Upper lobe of right lung (tissue), 1 donor: ENCODE data around the gene RPA1. TPM values are rescaled to one million over a fixed set of nuclear protein-coding genes. Genes with fewer than 3 reads are reported as not detected.
"Not testable (repeated sequence)": the region's sequence is repeated elsewhere in the genome, so short reads cannot be mapped to it uniquely, and the experiment has no call there.

Source experiments
- ATAC-seq: fragments of 200-7000 bp; cut with Tn5 transposase; one replicate; pipeline ENCODE4 v1.9.1; 2020; ENCODE audit warnings: mild to moderate bottlenecking, moderate library complexity
- DNase-seq: peaks from one replicate; pipeline ENCODE4 v3.0.0-alpha.2; 2020
- H3K27ac ChIP-seq: fragments of 200-600 bp; one replicate; pipeline ENCODE4 v1.8.0; 2022
- H3K27me3 ChIP-seq: fragments of 200-600 bp; one replicate; pipeline ENCODE4 v1.8.0; 2022; ENCODE audit warnings: mild to moderate bottlenecking
- H3K36me3 ChIP-seq: fragments of 200-600 bp; one replicate; pipeline ENCODE4 v1.8.0; 2022
- H3K4me1 ChIP-seq: fragments of 200-600 bp; one replicate; pipeline ENCODE4 v1.8.0; 2022
- H3K4me3 ChIP-seq: fragments of 200-600 bp; one replicate; pipeline ENCODE4 v1.8.0; 2022; ENCODE audit warnings: mild to moderate bottlenecking
- H3K9me3 ChIP-seq: fragments of 200-600 bp; one replicate; pipeline ENCODE4 v1.8.0; 2022
- intact Hi-C: fragments of 100-400 bp; cut with DNase I; formaldehyde crosslinking; loops from one replicate; pipeline ENCODE4 v1.11.0; 2022
- total RNA-seq: library from RNA; stranded (reverse); fragmentation: NEBNext Ultra II Directional; extraction: Animal tissue kit (Norgen Biotek cat#: 25700); gene quantifications from one replicate; pipeline ENCODE4 v1.2.1, GENCODE V29; 2021
- TF ChIP-seq, protein P1 (sequence below): fragments of 200-600 bp; IDR thresholded peaks from one replicate; pipeline ENCODE4 v1.8.0; 2022; ENCODE audit warnings: antibody characterized with exemption
- donor health status: DM: no; HTN: yes; CAD: no; lungs with severe emphysema.

RPA1 gene
- total RNA-seq, 1 donor from 2014 or later: 56.7 TPM

DNA sequence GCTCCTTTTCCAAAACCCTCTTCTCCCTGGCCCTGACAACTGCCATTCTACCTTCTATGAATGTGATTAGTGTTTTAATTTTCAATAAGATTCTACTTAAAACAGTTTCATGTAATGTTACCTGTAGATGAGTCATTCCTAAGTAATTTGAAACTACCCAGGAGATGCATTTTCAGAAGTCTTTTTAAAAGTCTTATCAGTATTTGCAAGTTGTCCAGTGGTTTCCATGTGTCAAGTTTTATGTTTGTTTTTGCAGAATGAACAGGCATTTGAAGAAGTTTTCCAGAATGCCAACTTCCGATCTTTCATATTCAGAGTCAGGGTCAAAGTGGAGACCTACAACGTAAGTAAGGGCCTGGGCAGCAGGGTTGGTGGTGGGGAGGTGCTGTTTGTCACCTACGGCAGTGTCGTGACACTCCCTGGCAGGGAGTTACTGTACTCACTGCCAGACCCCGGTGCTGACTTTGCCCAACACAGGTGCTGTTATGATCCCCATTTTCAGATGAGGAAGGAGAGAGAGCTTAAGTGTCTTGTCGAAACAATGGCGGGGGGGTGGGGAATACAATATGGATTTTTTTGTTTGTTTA is 65.0 kb downstream of the RPA1 start:
- H3K4me3 ChIP-seq: no peak overlapping the region
- H3K4me1 ChIP-seq: no peaks in the 10 kb centered on the region
- peak; percentile 71 for DNase-seq
- H3K27me3 ChIP-seq: no peaks in the 10 kb centered on the region
- H3K9me3 ChIP-seq: no peaks in the 10 kb centered on the region
- H3K27ac ChIP-seq: no peak overlapping the region
- TF ChIP-seq, protein P1, sequence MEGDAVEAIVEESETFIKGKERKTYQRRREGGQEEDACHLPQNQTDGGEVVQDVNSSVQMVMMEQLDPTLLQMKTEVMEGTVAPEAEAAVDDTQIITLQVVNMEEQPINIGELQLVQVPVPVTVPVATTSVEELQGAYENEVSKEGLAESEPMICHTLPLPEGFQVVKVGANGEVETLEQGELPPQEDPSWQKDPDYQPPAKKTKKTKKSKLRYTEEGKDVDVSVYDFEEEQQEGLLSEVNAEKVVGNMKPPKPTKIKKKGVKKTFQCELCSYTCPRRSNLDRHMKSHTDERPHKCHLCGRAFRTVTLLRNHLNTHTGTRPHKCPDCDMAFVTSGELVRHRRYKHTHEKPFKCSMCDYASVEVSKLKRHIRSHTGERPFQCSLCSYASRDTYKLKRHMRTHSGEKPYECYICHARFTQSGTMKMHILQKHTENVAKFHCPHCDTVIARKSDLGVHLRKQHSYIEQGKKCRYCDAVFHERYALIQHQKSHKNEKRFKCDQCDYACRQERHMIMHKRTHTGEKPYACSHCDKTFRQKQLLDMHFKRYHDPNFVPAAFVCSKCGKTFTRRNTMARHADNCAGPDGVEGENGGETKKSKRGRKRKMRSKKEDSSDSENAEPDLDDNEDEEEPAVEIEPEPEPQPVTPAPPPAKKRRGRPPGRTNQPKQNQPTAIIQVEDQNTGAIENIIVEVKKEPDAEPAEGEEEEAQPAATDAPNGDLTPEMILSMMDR: no peak
- ATAC-seq: peak; percentile 93
- intact Hi-C loops: no loop called here
- H3K36me3 ChIP-seq: peaks cover 89% of the 10 kb centered on the region

DNA sequence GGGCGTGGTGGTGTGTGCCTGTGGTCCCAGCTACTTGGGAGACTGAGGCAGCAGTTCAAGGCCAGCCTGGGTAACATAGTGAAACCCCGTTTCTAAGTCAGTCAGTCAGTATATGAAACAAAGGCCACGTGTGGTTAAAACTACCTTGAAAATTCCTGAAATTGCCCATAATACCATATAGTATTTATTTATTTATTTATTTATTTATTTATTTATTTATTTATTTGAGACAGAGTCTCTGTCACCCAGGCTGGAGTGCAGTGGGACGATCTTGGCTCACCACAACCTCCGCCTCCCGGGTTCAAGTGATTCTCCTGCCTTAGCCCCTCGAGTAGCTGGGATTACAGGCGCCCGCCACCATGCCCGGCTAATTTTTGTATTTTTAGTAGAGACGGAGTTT is 65.7 kb downstream of the RPA1 start:
- H3K4me3 ChIP-seq, H3K27me3 ChIP-seq, ATAC-seq, H3K27ac ChIP-seq, H3K4me1 ChIP-seq, H3K9me3 ChIP-seq, intact Hi-C loops: not testable (repeated sequence)
- peak; percentile 32 for DNase-seq
- H3K36me3 ChIP-seq: peaks cover 83% of the 10 kb centered on the region

DNA sequence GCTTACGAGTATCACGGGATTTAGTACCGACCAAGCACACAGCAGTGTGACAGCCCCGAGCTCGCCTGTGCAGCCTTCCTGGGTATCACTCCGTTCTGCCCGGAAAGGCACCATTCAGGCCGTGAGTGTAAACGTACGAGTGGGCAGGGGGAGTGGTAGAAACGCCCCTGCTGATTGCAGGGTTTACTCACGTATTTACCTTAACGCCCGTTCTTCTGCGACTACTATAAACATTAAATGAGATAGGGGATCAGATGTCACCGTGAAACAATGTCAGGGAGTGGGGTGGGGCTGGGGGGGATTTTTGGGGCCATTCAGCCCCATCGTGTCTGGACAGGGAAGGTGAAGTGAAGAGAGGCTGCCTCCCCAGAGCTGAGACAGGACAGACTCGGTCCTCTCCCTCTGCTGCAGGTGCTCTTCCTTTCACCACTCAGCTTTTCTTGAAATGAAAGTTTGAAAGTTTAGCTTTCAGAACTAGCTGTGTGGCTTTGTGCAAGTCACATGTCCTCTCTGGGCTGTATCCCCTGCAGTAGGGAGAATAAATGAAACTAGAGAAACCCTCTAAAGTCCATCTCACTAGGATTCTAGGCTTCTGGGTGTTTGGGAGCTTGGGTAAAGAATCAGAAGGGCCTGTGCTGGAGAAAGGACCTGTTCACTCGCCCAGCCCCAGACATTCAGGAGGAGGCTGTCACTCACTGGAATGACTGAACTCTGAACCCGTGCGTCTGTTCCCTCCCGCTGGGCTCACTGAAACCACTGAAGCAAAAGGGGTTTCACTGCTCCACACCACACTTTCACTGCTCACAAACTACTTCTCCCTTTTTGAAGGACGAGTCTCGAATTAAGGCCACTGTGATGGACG is 66.7 kb downstream of the RPA1 start:
- intact Hi-C loops: no loop called here
- Histone ChIP-seq H3K27me3 (no peaks in the 10 kb centered on the region), H3K4me3 (no peak overlapping the region), H3K4me1 (no peaks in the 10 kb centered on the region), H3K36me3 (peaks cover 73% of the 10 kb centered on the region), H3K27ac (no peak overlapping the region), H3K9me3 (no peaks in the 10 kb centered on the region)
- peak; percentile 49 for DNase-seq
- TF ChIP-seq, protein P1: no peak
- ATAC-seq: no peak

DNA sequence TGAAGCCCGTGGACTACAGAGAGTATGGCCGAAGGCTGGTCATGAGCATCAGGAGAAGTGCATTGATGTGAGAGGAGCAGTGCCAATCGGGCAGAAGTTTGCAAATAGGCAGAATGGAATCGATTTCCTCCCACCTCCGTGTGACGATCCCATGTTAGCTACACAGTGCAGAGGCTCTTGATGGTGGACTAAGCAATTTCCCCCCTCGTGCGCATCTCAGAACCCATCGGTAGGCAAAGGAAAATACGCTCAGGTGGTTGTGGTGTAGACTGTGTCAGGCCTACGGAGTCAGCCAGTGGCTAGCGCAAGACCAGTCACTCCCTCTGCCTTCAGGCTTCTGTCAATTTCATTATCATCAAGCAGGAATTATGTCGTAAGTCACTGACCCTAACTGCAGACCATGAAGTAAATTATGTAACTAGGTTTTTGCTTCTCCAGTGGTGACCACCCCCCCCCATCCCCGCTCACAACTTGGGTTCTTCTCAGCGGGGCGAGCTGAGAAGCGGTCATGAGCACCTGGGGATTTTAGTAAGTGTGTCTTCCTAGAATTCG is 67.4 kb downstream of the RPA1 start:
- Histone ChIP-seq H3K27ac (no peak overlapping the region), H3K4me1 (no peaks in the 10 kb centered on the region), H3K4me3 (no peak overlapping the region), H3K9me3 (no peaks in the 10 kb centered on the region), H3K27me3 (no peaks in the 10 kb centered on the region), H3K36me3 (peaks cover 66% of the 10 kb centered on the region)
- DNase-seq (no peak), ATAC-seq (no peak)
- TF ChIP-seq, protein P1: no peak
- intact Hi-C loops: no loop called here

DNA sequence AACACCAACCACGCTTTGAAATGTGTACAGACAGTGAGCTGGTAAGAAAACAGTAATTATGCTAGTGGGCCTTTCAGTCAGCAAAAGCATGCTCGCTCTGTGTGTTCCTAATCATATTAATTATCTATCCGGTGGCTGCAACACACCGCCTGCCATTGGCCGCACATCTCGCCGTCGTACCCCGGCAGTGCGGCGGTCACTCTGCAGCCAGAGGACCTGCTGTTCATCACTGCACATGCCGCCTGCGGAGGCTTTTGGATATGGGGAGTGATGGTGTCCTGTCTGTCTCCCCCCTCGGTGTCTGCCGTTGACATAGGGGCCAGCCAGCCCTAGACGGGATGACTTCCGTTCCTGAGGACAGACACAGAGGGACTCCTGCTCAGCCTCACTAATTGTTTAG is 68.5 kb downstream of the RPA1 start:
- Histone ChIP-seq H3K9me3 (no peaks in the 10 kb centered on the region), H3K4me3 (no peak overlapping the region), H3K27ac (no peak overlapping the region), H3K4me1 (no peaks in the 10 kb centered on the region), H3K27me3 (no peaks in the 10 kb centered on the region), H3K36me3 (peaks cover 55% of the 10 kb centered on the region)
- DNase-seq (no peak), ATAC-seq (no peak)
- TF ChIP-seq, protein P1: no peak
- intact Hi-C loops: no loop called here

DNA sequence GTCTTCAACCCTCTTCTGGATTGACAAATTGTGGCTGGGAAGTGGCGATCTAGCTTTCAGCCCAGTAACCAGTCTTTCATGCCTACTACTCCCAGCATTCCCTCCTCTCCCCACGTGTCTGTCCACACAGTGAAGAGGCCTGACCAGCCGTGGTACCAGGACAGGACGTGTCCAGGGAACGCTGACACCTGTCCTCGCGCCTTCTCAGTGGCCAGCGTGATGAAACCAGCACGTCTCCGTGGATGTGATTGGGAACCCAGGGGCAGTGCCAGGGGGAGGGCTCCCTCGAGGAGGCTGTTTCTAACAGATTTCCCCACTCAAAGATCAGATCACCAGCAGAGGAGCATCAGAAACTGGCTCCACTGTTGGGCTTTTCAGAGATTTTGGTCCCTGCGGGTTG is 69.1 kb downstream of the RPA1 start:
- H3K27me3 ChIP-seq: no peaks in the 10 kb centered on the region
- no peak for DNase-seq
- H3K4me1 ChIP-seq: no peaks in the 10 kb centered on the region
- H3K4me3 ChIP-seq: no peak overlapping the region
- H3K27ac ChIP-seq: no peak overlapping the region
- TF ChIP-seq, protein P1: no peak
- H3K9me3 ChIP-seq: no peaks in the 10 kb centered on the region
- intact Hi-C loops: no loop called here
- H3K36me3 ChIP-seq: peaks cover 50% of the 10 kb centered on the region
- no peak for ATAC-seq
